ENCODE data around the gene TMPO. TPM values are rescaled to one million over a fixed set of nuclear protein-coding genes. Genes with fewer than 3 reads are reported as not detected.
"Not testable (repeated sequence)": the region's sequence is repeated elsewhere in the genome, so short reads cannot be mapped to it uniquely, and the experiment has no call there.

Gene TMPO
- total RNA-seq, 1 donor from 2014 or later, result 144 TPM

GRCh38 chr12:98551787-98552186, 36.4 kb downstream of the TMPO start:
- H3K4me3 Mint-ChIP-seq, result no peak overlapping the region
- no peak for DNase-seq (ENCODE audit: low spot score in 2 of 2, unreplicated experiment in 2 of 2)
- H3K9me3 Mint-ChIP-seq, result peaks cover 8% of the 10 kb centered on the region
- H3K27ac Mint-ChIP-seq, result no peak overlapping the region
- H3K36me3 Mint-ChIP-seq, result peaks cover 27% of the 10 kb centered on the region
- no peaks in the 10 kb centered on the region for H3K4me1 Mint-ChIP-seq
- H3K27me3 Mint-ChIP-seq (ENCODE audit: low read depth), result no peaks in the 10 kb centered on the region
- TF ChIP-seq CTCF (IDR thresholded peaks at IDR 0.05; ENCODE audit: unreplicated experiment), result no peak

GRCh38 chr12:98558097-98558496, 42.7 kb downstream of the TMPO start:
- not testable (repeated sequence) for H3K9me3 Mint-ChIP-seq; H3K4me1 Mint-ChIP-seq; H3K36me3 Mint-ChIP-seq; H3K4me3 Mint-ChIP-seq; H3K27me3 Mint-ChIP-seq (ENCODE audit: low read depth); DNase-seq (ENCODE audit: low spot score in 2 of 2, unreplicated experiment in 2 of 2); H3K27ac Mint-ChIP-seq

- H3K27me3 Mint-ChIP-seq (ENCODE audit: low read depth), result no peaks in the 10 kb centered on the region
- H3K4me1 Mint-ChIP-seq, result no peaks in the 10 kb centered on the region
- H3K36me3 Mint-ChIP-seq, result no peaks in the 10 kb centered on the region
- DNase-seq (ENCODE audit: low spot score in 2 of 2, unreplicated experiment in 2 of 2), result no peak
- H3K4me3 Mint-ChIP-seq, result no peak overlapping the region
- no peak for TF ChIP-seq CTCF (IDR thresholded peaks at IDR 0.05; ENCODE audit: unreplicated experiment)
- H3K27ac Mint-ChIP-seq, result no peak overlapping the region
- peaks cover 8% of the 10 kb centered on the region for H3K9me3 Mint-ChIP-seq
Observed at GRCh38 chr12:98559666-98560065, 44.3 kb downstream of the TMPO start.

GRCh38 chr12:98561846-98562245, 46.5 kb downstream of the TMPO start:
- no peak for TF ChIP-seq CTCF (IDR thresholded peaks at IDR 0.05; ENCODE audit: unreplicated experiment)
- no peaks in the 10 kb centered on the region for H3K36me3 Mint-ChIP-seq
- H3K27ac Mint-ChIP-seq, result no peak overlapping the region
- no peaks in the 10 kb centered on the region for H3K27me3 Mint-ChIP-seq (ENCODE audit: low read depth)
- H3K4me1 Mint-ChIP-seq, result peaks cover 4% of the 10 kb centered on the region
- H3K4me3 Mint-ChIP-seq, result no peak overlapping the region
- DNase-seq (ENCODE audit: low spot score in 2 of 2, unreplicated experiment in 2 of 2), result no peak
- H3K9me3 Mint-ChIP-seq, result no peaks in the 10 kb centered on the region

- no peak for DNase-seq (ENCODE audit: low spot score in 2 of 2, unreplicated experiment in 2 of 2)
- Mint-ChIP-seq H3K4me1 (no peaks in the 10 kb centered on the region), H3K27me3 (ENCODE audit: low read depth) (no peaks in the 10 kb centered on the region), H3K4me3 (no peak overlapping the region), H3K27ac (no peak overlapping the region), H3K9me3 (peaks cover 9% of the 10 kb centered on the region), H3K36me3 (no peaks in the 10 kb centered on the region)
- no peak for TF ChIP-seq CTCF (IDR thresholded peaks at IDR 0.05; ENCODE audit: unreplicated experiment)
Observed at GRCh38 chr12:98572010-98572409, 56.6 kb downstream of the TMPO start.

GRCh38 chr12:98574110-98574509, 58.7 kb downstream of the TMPO start:
- DNase-seq (ENCODE audit: low spot score in 2 of 2, unreplicated experiment in 2 of 2), result no peak

More at GRCh38 chr12:98574110-98574509, 58.7 kb downstream of the TMPO start:
- TF ChIP-seq CTCF (IDR thresholded peaks at IDR 0.05; ENCODE audit: unreplicated experiment), result no peak
- peaks cover 9% of the 10 kb centered on the region for H3K9me3 Mint-ChIP-seq
- H3K4me1 Mint-ChIP-seq, result no peaks in the 10 kb centered on the region
- no peak overlapping the region for H3K4me3 Mint-ChIP-seq
- H3K27me3 Mint-ChIP-seq (ENCODE audit: low read depth), result no peaks in the 10 kb centered on the region
- no peaks in the 10 kb centered on the region for H3K36me3 Mint-ChIP-seq
- no peak overlapping the region for H3K27ac Mint-ChIP-seq
